Esophagus (tissue), 2 donors: Measurements from ENCODE around the gene OR5B21. TPM values are rescaled to one million over a fixed set of nuclear protein-coding genes. Genes with fewer than 3 reads are reported as not detected.

ENCODE experiments used
- H3K27ac ChIP-seq, 2 donors: one replicate each; pipeline ENCODE4 v1.5.1; 2013; ENCODE audit warnings: low read depth in 2 of 2, mild to moderate bottlenecking in 2 of 2, inconsistent platforms in 1 of 2, low read length in 1 of 2, moderate library complexity in 1 of 2
- H3K27me3 ChIP-seq, 2 donors: one replicate each; pipeline ENCODE4 v1.6.1; 2013; ENCODE audit warnings: low read length in 2 of 2, control low read depth in 1 of 2, mild to moderate bottlenecking in 1 of 2; ENCODE audit not compliant: insufficient read depth in 2 of 2, control insufficient read depth in 1 of 2
- H3K36me3 ChIP-seq, 2 donors: one replicate each; pipeline ENCODE4 v1.6.1; 2013; ENCODE audit warnings: low read length in 1 of 2; ENCODE audit not compliant: control insufficient read depth in 2 of 2, insufficient read depth in 2 of 2
- H3K4me1 ChIP-seq, 2 donors: one replicate each; pipeline ENCODE4 v1.6.1; 2013; ENCODE audit warnings: low read length in 1 of 2; ENCODE audit not compliant: control insufficient read depth in 2 of 2, insufficient read depth in 2 of 2
- H3K4me3 ChIP-seq, 2 donors: one replicate each; pipeline ENCODE4 v1.5.1; 2013; ENCODE audit warnings: low read length in 2 of 2, mild to moderate bottlenecking in 2 of 2, low read depth in 1 of 2, moderate library complexity in 1 of 2
- H3K9me3 ChIP-seq, 2 donors: one replicate each; pipeline ENCODE4 v1.6.1; 2013; ENCODE audit warnings: mild to moderate bottlenecking in 2 of 2, low read depth in 1 of 2, low read length in 1 of 2, moderate library complexity in 1 of 2; ENCODE audit not compliant: control insufficient read depth in 2 of 2, insufficient read depth in 1 of 2
- WGBS, 2 donors: extraction: QIAGEN DNeasy Blood & Tissue Kit; methylation state at CpG; one replicate each; pipeline ENCODE4 v1.1.7; 2013; 5-methylcytosine and 5-hydroxymethylcytosine counted together
- polyA plus RNA-seq, 2 donors: library from polyadenylated mRNA; stranded (reverse); fragments of 200-250 nt; gene quantifications; one replicate each; pipeline ENCODE4 v1.2.3, GENCODE V29; 2013
- donor health status: healthy with polysubstance abuse.
- donor health status: Bipolar disorder and iron deficiency.

Gene OR5B21
- polyA plus RNA-seq, result not detected

DNA sequence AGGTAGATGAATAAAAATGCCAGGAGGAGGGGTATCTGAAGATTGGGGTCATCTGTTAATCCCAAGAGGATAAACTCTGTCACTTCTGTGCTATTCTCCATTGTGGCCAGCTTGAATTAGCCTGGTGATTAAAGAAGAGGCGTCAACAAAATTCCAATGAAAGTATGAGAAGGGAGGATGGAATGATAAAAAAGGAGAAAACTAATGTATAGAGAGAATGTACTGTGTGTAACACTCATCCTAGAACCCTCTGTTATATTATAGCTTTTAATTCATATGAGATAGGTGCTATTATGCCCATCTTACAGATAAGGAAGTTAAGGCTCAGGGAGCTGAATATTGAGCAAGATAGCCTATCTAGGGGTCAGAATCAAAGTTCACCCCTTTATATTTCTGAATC lies at the start of gene OR5B21:
TSS of gene OR5B21 (minus strand) at position 101 of the 400 bp plus-strand sequence. CDS start at position 101, 0 bp downstream.
- H3K27me3 ChIP-seq, result no peaks in the 10 kb centered on the region
- H3K4me3 ChIP-seq, result no peak within 1 kb of the TSS
- peaks cover 0 to 3% of the 10 kb centered on the region in 2 donors for H3K9me3 ChIP-seq
- H3K27ac ChIP-seq, result no peak within 1 kb of the TSS
- no peaks in the 10 kb centered on the region for H3K36me3 ChIP-seq
- H3K4me1 ChIP-seq, result no peaks in the 10 kb centered on the region
- whole genome bisulfite sequencing, 2 donors, result 100% methylated on average over 1 of the region's 1 CpG

DNA sequence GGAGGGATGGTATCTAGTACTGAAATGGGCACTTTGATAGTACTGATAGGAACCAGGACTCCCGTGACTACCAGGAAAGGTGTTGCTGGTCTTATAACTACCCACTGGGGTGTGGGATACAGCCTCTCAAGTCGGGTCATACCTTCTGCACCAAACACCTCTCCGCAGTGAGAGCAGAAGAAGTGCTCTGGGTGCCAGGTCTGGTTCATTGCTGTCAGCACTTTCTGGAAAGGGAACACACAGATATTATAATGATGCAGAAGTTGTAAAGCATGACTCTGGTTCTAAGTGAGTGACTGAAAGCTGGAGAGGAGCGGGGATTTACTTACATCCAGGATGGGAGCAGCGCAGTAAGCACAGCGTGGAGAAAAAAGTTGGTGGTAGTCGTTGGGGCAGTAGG lies 41.7 kb upstream of the OR5B21 start:
- H3K9me3 ChIP-seq, result no peaks in the 10 kb centered on the region
- H3K4me1 ChIP-seq, result no peaks in the 10 kb centered on the region
- WGBS, 2 donors, result 95% methylated on average over 7 of the region's 7 CpGs
- no peak overlapping the region for H3K4me3 ChIP-seq
- H3K27me3 ChIP-seq, result no peaks in the 10 kb centered on the region
- H3K27ac ChIP-seq, result no peak overlapping the region
- H3K36me3 ChIP-seq, result peaks cover 4 to 12% of the 10 kb centered on the region in 2 donors

GRCh38 chr11:58546841-58547240 lies 38.9 kb upstream of the OR5B21 start:
- peaks cover 3 to 8% of the 10 kb centered on the region in 2 donors for H3K36me3 ChIP-seq
- WGBS, 2 donors, result 70 to 77% methylated on average over 1 of the region's 1 CpG
- H3K9me3 ChIP-seq, result no peaks in the 10 kb centered on the region
- no peak overlapping the region for H3K27ac ChIP-seq
- no peak overlapping the region for H3K4me3 ChIP-seq
- no peaks in the 10 kb centered on the region for H3K27me3 ChIP-seq
- H3K4me1 ChIP-seq, result no peaks in the 10 kb centered on the region

DNA sequence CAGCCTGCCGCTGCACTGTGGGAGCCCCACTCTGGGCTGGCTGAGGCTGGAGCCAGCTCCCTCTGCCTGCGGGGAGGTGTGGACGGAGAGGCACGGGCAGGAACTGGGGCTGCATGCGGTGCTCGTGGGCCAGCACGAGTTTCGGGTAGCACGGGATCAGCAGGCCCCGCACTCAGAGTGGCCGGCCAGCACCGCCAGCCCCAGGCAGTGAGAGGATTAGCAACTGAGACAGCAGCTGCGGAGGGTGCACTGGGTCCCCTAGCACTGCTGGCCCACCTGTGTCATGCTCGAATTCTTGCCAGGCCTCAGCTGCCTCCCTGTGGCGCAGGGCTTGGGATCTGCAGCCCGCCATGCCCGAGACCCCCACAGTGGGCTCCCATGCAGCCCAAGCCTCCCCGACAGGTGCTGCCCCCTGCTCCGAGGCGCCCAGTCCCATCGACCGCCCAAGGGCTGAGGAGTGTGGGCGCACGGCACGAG lies 24.0 kb upstream of the OR5B21 start:
- Histone ChIP-seq H3K36me3 (peaks cover 0 to 7% of the 10 kb centered on the region in 2 donors), H3K4me1 (peaks cover 0 to 3% of the 10 kb centered on the region in 2 donors), H3K4me3 (no peak overlapping the region), H3K27ac (no peak overlapping the region), H3K9me3 (no peaks in the 10 kb centered on the region), H3K27me3 (no peaks in the 10 kb centered on the region)
- WGBS, 2 donors, result 94 to 95% methylated on average over 25 of the region's 25 CpGs

- no peaks in the 10 kb centered on the region for H3K27me3 ChIP-seq
- H3K4me1 ChIP-seq, result peaks cover 0 to 3% of the 10 kb centered on the region in 2 donors
- peaks cover 0 to 7% of the 10 kb centered on the region in 2 donors for H3K36me3 ChIP-seq
- no peak overlapping the region for H3K27ac ChIP-seq
- WGBS, 2 donors, result 72 to 80% methylated on average over 3 of the region's 3 CpGs
- H3K9me3 ChIP-seq, result no peaks in the 10 kb centered on the region
- H3K4me3 ChIP-seq, result no peak overlapping the region
Measured at GRCh38 chr11:58530236-58530635, 22.3 kb upstream of the OR5B21 start.

GRCh38 chr11:58527429-58527828 lies 19.5 kb upstream of the OR5B21 start:
- H3K27ac ChIP-seq, result no peak overlapping the region
- WGBS, 2 donors, result 93 to 96% methylated on average over 6 of the region's 6 CpGs
- peaks cover 0 to 3% of the 10 kb centered on the region in 2 donors for H3K4me1 ChIP-seq
- no peaks in the 10 kb centered on the region for H3K27me3 ChIP-seq
- no peaks in the 10 kb centered on the region for H3K9me3 ChIP-seq
- H3K4me3 ChIP-seq, result no peak overlapping the region
- H3K36me3 ChIP-seq, result peaks cover 0 to 7% of the 10 kb centered on the region in 2 donors

GRCh38 chr11:58526721-58527120 lies 18.8 kb upstream of the OR5B21 start:
- H3K9me3 ChIP-seq, result no peaks in the 10 kb centered on the region
- no peak overlapping the region for H3K4me3 ChIP-seq
- no peak overlapping the region for H3K27ac ChIP-seq
- H3K27me3 ChIP-seq, result no peaks in the 10 kb centered on the region
- peaks cover 0 to 3% of the 10 kb centered on the region in 2 donors for H3K4me1 ChIP-seq
- peaks cover 0 to 4% of the 10 kb centered on the region in 2 donors for H3K36me3 ChIP-seq
- WGBS, 2 donors, result 60 to 66% methylated on average over 3 of the region's 3 CpGs

GRCh38 chr11:58525037-58525614 lies 17.2 kb upstream of the OR5B21 start:
- no peaks in the 10 kb centered on the region for H3K27me3 ChIP-seq
- H3K4me1 ChIP-seq, result no peaks in the 10 kb centered on the region
- no peak overlapping the region for H3K27ac ChIP-seq
- no peak overlapping the region for H3K4me3 ChIP-seq
- peaks cover 0 to 2% of the 10 kb centered on the region in 2 donors for H3K36me3 ChIP-seq
- WGBS, 2 donors, result 21 to 29% methylated on average over 6 of the region's 6 CpGs
- no peaks in the 10 kb centered on the region for H3K9me3 ChIP-seq

GRCh38 chr11:58524232-58525036 lies 16.5 kb upstream of the OR5B21 start:
- no peaks in the 10 kb centered on the region for H3K27me3 ChIP-seq
- H3K4me3 ChIP-seq, result no peak overlapping the region

More at GRCh38 chr11:58524232-58525036, 16.5 kb upstream of the OR5B21 start:
- Histone ChIP-seq H3K36me3 (peaks cover 0 to 2% of the 10 kb centered on the region in 2 donors), H3K27ac (no peak overlapping the region), H3K4me1 (no peaks in the 10 kb centered on the region), H3K9me3 (no peaks in the 10 kb centered on the region)
- 22 to 28% methylated on average over 7 of the region's 7 CpGs for WGBS, 2 donors
